Gastrocnemius medialis (tissue), 4 donors: Measurements from ENCODE around the gene SLC6A17.

ENCODE experiments used
- POLR2A ChIP-seq, 2 donors: fragments of 450-650 bp; IDR thresholded peaks; one replicate each; pipeline ENCODE4 v1.6.1; 2017; ENCODE audit warnings: antibody characterized with exemption in 2 of 2, mild to moderate bottlenecking in 2 of 2, moderate library complexity in 2 of 2
- TF ChIP-seq, protein P1 (sequence below), 5 experiments: fragments of 450-650 bp in 3 of 5; fragments of 200-600 bp in 2 of 5; sonication (generic) in 2 of 5; IDR thresholded peaks in 4 of 5; conservative IDR thresholded peaks in 1 of 5; 1 replicate in 4 of 5; 2 replicates in 1 of 5; pipeline ENCODE4 v1.5.1; 2016 to 2019; ENCODE audit warnings: antibody characterized with exemption in 5 of 5, mild to moderate bottlenecking in 3 of 5, moderate library complexity in 3 of 5

DNA sequence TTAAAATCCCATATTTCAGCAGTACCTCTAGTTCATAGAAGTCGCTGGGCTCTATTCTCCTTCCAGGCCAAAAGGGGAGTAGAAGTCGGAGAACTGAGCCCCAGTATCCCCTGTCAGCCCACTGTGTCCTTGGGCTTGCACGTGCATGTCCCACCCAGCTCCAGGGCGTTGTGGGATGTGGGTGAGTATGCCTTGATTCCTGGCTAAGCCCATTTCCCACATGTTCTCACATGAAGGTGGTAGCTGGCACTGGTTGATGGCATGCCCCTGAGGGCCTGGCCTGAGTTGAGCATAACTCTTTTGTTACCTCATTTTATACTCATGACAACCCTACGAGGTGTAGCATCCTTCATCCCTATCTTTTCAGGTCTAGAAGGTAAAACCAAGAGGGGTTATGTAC is 8.0 kb downstream of the SLC6A17 start:
- TF ChIP-seq, protein P1, sequence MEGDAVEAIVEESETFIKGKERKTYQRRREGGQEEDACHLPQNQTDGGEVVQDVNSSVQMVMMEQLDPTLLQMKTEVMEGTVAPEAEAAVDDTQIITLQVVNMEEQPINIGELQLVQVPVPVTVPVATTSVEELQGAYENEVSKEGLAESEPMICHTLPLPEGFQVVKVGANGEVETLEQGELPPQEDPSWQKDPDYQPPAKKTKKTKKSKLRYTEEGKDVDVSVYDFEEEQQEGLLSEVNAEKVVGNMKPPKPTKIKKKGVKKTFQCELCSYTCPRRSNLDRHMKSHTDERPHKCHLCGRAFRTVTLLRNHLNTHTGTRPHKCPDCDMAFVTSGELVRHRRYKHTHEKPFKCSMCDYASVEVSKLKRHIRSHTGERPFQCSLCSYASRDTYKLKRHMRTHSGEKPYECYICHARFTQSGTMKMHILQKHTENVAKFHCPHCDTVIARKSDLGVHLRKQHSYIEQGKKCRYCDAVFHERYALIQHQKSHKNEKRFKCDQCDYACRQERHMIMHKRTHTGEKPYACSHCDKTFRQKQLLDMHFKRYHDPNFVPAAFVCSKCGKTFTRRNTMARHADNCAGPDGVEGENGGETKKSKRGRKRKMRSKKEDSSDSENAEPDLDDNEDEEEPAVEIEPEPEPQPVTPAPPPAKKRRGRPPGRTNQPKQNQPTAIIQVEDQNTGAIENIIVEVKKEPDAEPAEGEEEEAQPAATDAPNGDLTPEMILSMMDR (IDR thresholded peaks at IDR 0.05 in 4 of 5, conservative IDR thresholded peaks at IDR 0.05 in 1 of 5): no peak
- TF ChIP-seq POLR2A (IDR thresholded peaks at IDR 0.05): no peak
